Measurements from ENCODE around the gene SAYSD1. TPM values are rescaled to one million over a fixed set of nuclear protein-coding genes. Genes with fewer than 3 reads are reported as not detected.

The SAYSD1 gene
- total and polyA plus RNA-seq, 9 of the 15 experiments (the other 6 are each of a cell fraction or from before 2014, with no cell fraction given): 3.5 to 19.1 (median 12.4) TPM

DNA sequence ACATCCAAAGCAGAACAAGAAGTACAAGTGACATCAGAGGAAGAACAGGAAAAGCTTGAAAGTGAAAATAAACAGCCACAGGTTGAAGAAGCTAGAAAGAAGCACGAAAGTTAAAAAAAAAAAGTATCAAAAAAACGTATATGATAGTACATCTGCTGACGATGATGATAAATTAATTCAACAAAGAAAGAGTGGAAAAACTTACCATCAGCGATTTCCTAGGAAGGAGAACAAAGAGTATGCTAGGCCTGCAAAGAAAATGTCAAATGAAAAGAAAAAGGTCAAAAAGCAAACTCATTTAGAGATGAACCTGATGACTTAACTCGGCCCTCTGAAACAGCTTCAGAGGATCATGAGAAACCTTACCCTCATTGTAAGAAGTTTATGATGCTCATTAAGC, 3.7 kb downstream of the SAYSD1 start:
- CTCF ChIA-PET (ENCODE audit: low intra/inter-chr PET ratio): no interaction called here
- POLR2A ChIA-PET: interaction anchor here (1.5 kb wide), 1 partner anchor 8 kb away, joined by 3 read pairs; no protein-coding TSS in a partner anchor

DNA sequence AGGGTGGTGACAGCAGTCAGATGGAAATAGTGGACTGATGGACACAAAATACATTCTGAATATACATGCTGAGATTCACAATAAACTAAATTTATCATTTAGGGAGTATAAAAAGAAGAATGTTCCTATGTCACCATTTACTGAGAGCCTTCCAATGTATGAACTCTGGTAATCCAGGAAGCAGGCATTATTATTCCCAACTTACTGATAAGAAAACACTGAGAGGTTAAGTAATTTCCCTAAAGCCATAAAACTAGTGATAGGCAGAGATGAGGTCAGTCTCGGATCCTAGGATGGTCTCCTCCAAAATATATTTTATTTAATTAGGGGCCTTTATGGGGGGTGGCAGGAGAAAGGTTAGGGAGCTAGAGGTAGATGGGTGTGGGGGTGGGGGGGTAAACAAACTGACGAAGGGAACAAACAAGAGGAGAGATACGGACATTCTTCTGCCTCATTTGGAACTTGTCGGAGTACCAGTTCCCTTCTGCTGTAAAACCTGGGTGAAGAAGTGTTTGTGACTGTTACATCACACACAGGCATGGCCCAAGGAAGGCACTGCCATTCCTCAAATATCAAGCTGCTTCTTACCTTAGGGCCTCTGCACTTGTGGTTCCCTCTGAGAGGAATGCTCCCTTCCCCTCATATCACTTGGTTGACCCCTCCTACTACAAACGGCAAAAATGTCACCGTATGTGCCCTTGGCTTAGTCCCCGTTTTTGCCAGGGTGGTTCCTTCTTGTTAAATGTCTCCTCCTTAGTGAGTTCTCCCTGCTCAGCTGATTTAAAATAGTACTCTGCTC, 6.7 kb downstream of the SAYSD1 start:
- WGBS (ENCODE audit: insufficient coverage, low coverage, missing lambda C conversion rate): 72% methylated on average over 7 of the region's 7 CpGs
- intact Hi-C loops (cut with micrococcal nuclease): no loop called here
- TF ChIP-seq, protein P1, sequence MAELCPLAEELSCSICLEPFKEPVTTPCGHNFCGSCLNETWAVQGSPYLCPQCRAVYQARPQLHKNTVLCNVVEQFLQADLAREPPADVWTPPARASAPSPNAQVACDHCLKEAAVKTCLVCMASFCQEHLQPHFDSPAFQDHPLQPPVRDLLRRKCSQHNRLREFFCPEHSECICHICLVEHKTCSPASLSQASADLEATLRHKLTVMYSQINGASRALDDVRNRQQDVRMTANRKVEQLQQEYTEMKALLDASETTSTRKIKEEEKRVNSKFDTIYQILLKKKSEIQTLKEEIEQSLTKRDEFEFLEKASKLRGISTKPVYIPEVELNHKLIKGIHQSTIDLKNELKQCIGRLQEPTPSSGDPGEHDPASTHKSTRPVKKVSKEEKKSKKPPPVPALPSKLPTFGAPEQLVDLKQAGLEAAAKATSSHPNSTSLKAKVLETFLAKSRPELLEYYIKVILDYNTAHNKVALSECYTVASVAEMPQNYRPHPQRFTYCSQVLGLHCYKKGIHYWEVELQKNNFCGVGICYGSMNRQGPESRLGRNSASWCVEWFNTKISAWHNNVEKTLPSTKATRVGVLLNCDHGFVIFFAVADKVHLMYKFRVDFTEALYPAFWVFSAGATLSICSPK (IDR thresholded peaks at IDR 0.05; ENCODE audit: borderline replicate concordance): no peak
- TF ChIP-seq, protein P2, sequence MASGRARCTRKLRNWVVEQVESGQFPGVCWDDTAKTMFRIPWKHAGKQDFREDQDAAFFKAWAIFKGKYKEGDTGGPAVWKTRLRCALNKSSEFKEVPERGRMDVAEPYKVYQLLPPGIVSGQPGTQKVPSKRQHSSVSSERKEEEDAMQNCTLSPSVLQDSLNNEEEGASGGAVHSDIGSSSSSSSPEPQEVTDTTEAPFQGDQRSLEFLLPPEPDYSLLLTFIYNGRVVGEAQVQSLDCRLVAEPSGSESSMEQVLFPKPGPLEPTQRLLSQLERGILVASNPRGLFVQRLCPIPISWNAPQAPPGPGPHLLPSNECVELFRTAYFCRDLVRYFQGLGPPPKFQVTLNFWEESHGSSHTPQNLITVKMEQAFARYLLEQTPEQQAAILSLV (tag; IDR thresholded peaks at IDR 0.05): no peak
- TF ChIP-seq ZNF785 (CRISPR knock-in tag; IDR thresholded peaks at IDR 0.05) (no peak), RAD51 (IDR thresholded peaks at IDR 0.05; ENCODE audit: borderline replicate concordance, low read depth) (no peak), NFRKB (IDR thresholded peaks at IDR 0.05; ENCODE audit: low read depth) (no peak), ZNF79 (CRISPR knock-in tag; IDR thresholded peaks at IDR 0.05; ENCODE audit: low read depth) (no peak)
- TF ChIP-seq, protein P3, sequence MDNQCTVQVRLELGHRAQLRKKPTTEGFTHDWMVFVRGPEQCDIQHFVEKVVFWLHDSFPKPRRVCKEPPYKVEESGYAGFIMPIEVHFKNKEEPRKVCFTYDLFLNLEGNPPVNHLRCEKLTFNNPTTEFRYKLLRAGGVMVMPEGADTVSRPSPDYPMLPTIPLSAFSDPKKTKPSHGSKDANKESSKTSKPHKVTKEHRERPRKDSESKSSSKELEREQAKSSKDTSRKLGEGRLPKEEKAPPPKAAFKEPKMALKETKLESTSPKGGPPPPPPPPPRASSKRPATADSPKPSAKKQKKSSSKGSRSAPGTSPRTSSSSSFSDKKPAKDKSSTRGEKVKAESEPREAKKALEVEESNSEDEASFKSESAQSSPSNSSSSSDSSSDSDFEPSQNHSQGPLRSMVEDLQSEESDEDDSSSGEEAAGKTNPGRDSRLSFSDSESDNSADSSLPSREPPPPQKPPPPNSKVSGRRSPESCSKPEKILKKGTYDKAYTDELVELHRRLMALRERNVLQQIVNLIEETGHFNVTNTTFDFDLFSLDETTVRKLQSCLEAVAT (IDR thresholded peaks at IDR 0.05): no peak
- TF ChIP-seq, protein P4, sequence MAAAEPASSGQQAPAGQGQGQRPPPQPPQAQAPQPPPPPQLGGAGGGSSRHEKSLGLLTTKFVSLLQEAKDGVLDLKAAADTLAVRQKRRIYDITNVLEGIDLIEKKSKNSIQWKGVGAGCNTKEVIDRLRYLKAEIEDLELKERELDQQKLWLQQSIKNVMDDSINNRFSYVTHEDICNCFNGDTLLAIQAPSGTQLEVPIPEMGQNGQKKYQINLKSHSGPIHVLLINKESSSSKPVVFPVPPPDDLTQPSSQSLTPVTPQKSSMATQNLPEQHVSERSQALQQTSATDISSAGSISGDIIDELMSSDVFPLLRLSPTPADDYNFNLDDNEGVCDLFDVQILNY (CRISPR knock-in tag; IDR thresholded peaks at IDR 0.05): no peak

More for the DNA sequence above, 3.7 kb downstream of the SAYSD1 start:
- in situ Hi-C loops (cut with MboI): no loop called here
- H3K9me1 ChIP-seq (ENCODE audit: control insufficient read depth, insufficient read depth, low read length): peaks cover 3% of the 10 kb centered on the region
- no peak overlapping the region for H3K9ac ChIP-seq (ENCODE audit: insufficient read depth in 1 of 2, low read depth in 2 of 2, low read length in 2 of 2)
- no peak overlapping the region for H3K27ac ChIP-seq (ENCODE audit: extremely low read depth, low read depth, low read length)
- H3K9me3 ChIP-seq (replicated peaks; ENCODE audit: control insufficient read depth, insufficient read depth, low read depth, low read length): no peaks in the 10 kb centered on the region
- no peak overlapping the region for H3K4me2 ChIP-seq (ENCODE audit: insufficient read depth, low read length)
- no peak overlapping the region for H2AFZ ChIP-seq (ENCODE audit: low read depth, low read length)
- H4K20me1 ChIP-seq (replicated peaks; ENCODE audit: control insufficient read depth, insufficient read depth, low read length): no peaks in the 10 kb centered on the region
- no peaks in the 10 kb centered on the region for H3K27me3 ChIP-seq (ENCODE audit: control insufficient read depth in 2 of 2, insufficient read depth in 2 of 2, low read length in 2 of 2)
- FAIRE-seq (no peak), ATAC-seq (no peak), DNase-seq (ENCODE audit: extremely low read depth in 1 of 4, low spot score in 3 of 4) (no peak)
- H3K79me2 ChIP-seq (ENCODE audit: control insufficient read depth, insufficient read depth, low read length): no peaks in the 10 kb centered on the region
- WGBS (ENCODE audit: insufficient coverage, low coverage, missing lambda C conversion rate): 44% methylated on average over 5 of the region's 5 CpGs
- TF ChIP-seq SLC30A9 (CRISPR knock-in tag; IDR thresholded peaks at IDR 0.05) (no peak), C11orf30 (IDR thresholded peaks at IDR 0.05; ENCODE audit: low read depth) (peak; percentile 32; the same call in 1 of the 2 replicates), ZNF316 (IDR thresholded peaks at IDR 0.05) (peak; percentile 67)
- peaks cover 6 to 10% of the 10 kb centered on the region in 2 experiments; a peak in 4 of 5 replicates for H3K4me1 ChIP-seq (replicated peaks in 1 of 2; ENCODE audit: control insufficient read depth in 2 of 2, insufficient read depth in 2 of 2, low read length in 2 of 2)
- 0 out of 3 replicates have a peak, but pooled peaks cover 6% of the 10 kb centered on the region for H3K36me3 ChIP-seq (ENCODE audit: control insufficient read depth, insufficient read depth, low read length)
- intact Hi-C loops (cut with micrococcal nuclease): loop anchor here (10.0 kb wide), 1 partner anchor 114 kb away; the partner anchor contains the start of gene KCNK5
- H3K4me3 ChIP-seq: no peak overlapping the region
- no TSS peak for BruUV-seq (replicated peaks)

More for the DNA sequence above, 6.7 kb downstream of the SAYSD1 start:
- no peaks in the 10 kb centered on the region for H3K79me2 ChIP-seq (ENCODE audit: control insufficient read depth, insufficient read depth, low read length)
- H3K4me3 ChIP-seq: no peak overlapping the region
- ATAC-seq: no peak
- H4K20me1 ChIP-seq (replicated peaks; ENCODE audit: control insufficient read depth, insufficient read depth, low read length): no peaks in the 10 kb centered on the region
- no TSS peak for BruUV-seq (replicated peaks)
- no peak overlapping the region for H2AFZ ChIP-seq (ENCODE audit: low read depth, low read length)
- in situ Hi-C loops (cut with MboI): no loop called here
- no peak overlapping the region; a peak in 1 of 4 replicates for H3K9ac ChIP-seq (ENCODE audit: insufficient read depth in 1 of 2, low read depth in 2 of 2, low read length in 2 of 2)
- no peaks in the 10 kb centered on the region for H3K27me3 ChIP-seq (ENCODE audit: control insufficient read depth in 2 of 2, insufficient read depth in 2 of 2, low read length in 2 of 2)
- H3K4me1 ChIP-seq (replicated peaks in 1 of 2; ENCODE audit: control insufficient read depth in 2 of 2, insufficient read depth in 2 of 2, low read length in 2 of 2): no peaks in the 10 kb centered on the region; a peak in 1 of 5 replicates
- no peak overlapping the region for H3K4me2 ChIP-seq (ENCODE audit: insufficient read depth, low read length)
- CTCF ChIA-PET (ENCODE audit: low intra/inter-chr PET ratio): no interaction called here
- peaks cover 11% of the 10 kb centered on the region; the same call in 1 of the 3 replicates for H3K36me3 ChIP-seq (ENCODE audit: control insufficient read depth, insufficient read depth, low read length)
- POLR2A ChIA-PET: no interaction called here
- no peaks in the 10 kb centered on the region for H3K9me3 ChIP-seq (replicated peaks; ENCODE audit: control insufficient read depth, insufficient read depth, low read depth, low read length)
- no peak overlapping the region for H3K27ac ChIP-seq (ENCODE audit: extremely low read depth, low read depth, low read length)
- H3K9me1 ChIP-seq (ENCODE audit: control insufficient read depth, insufficient read depth, low read length): no peaks in the 10 kb centered on the region
- no peak for DNase-seq (ENCODE audit: extremely low read depth in 1 of 4, low spot score in 3 of 4)
- no peak for FAIRE-seq
